Tibial nerve (tissue), 4 donors: ENCODE data around the gene UVSSA. TPM values are rescaled to one million over a fixed set of nuclear protein-coding genes. Genes with fewer than 3 reads are reported as not detected.

ENCODE experiments used
- DNase-seq, 2 donors: peaks; one replicate each; pipeline ENCODE4 v3.0.0-alpha.2; 2019; ENCODE audit warnings: low spot score in 2 of 2
- H3K27ac ChIP-seq, 4 donors: fragments of 200-600 bp; sonication (generic) in 3 of 4; one replicate each; pipeline ENCODE4 v1.5.1; 2017 to 2019; ENCODE audit warnings: mild to moderate bottlenecking in 1 of 4
- H3K27me3 ChIP-seq, 2 donors: fragments of 200-600 bp; sonication (generic) in 1 of 2; one replicate each; pipeline versions ENCODE4 v1.5.1 to v1.6.0; 2017 to 2019
- H3K36me3 ChIP-seq, 3 donors: fragments of 200-600 bp; sonication (generic); one replicate each; pipeline ENCODE4 v1.5.1; 2018 to 2019
- H3K4me1 ChIP-seq, 4 donors: fragments of 200-600 bp; sonication (generic) in 3 of 4; one replicate each; pipeline ENCODE4 v1.5.1; 2017 to 2019
- H3K4me3 ChIP-seq, 4 donors: fragments of 200-600 bp; sonication (generic) in 3 of 4; one replicate each; pipeline ENCODE4 v1.5.1; 2017 to 2019; ENCODE audit warnings: mild to moderate bottlenecking in 1 of 4, moderate library complexity in 1 of 4
- H3K9me3 ChIP-seq, 4 donors: fragments of 200-600 bp; sonication (generic) in 3 of 4; one replicate each; pipeline ENCODE4 v1.5.1; 2017 to 2019
- EP300 ChIP-seq, 2 donors: sonication (generic); formaldehyde crosslinking; IDR thresholded peaks; one replicate each; pipeline ENCODE4 v1.6.1; 2017; ENCODE audit warnings: antibody characterized with exemption in 2 of 2, mild to moderate bottlenecking in 1 of 2
- POLR2A ChIP-seq, 2 donors: fragments of 450-650 bp; IDR thresholded peaks; one replicate each; pipeline ENCODE4 v1.6.1; 2017; ENCODE audit warnings: antibody characterized with exemption in 2 of 2, mild to moderate bottlenecking in 2 of 2, moderate library complexity in 2 of 2
- WGBS, 2 donors: methylation state at CpG; one replicate each; pipeline ENCODE4 v1.1.5; 2018; 5-methylcytosine and 5-hydroxymethylcytosine counted together
- total RNA-seq, 4 donors: library from RNA; depleted of rRNA; stranded (reverse); fragments of >200 nt; gene quantifications; one replicate each; pipeline ENCODE4 v1.1.0, GENCODE V29; 2016
- TF ChIP-seq, protein P1 (sequence below), 5 experiments: fragments of 200-600 bp in 3 of 5; fragments of 450-650 bp in 2 of 5; sonication (generic) in 3 of 5; IDR thresholded peaks; one replicate each; pipeline ENCODE4 v1.5.1; 2016 to 2019; ENCODE audit warnings: antibody characterized with exemption in 5 of 5, mild to moderate bottlenecking in 3 of 5, moderate library complexity in 2 of 5

Gene UVSSA
- total RNA-seq, 4 donors from 2014 or later: 29.8 to 72.0 (median 30.4) TPM

DNA sequence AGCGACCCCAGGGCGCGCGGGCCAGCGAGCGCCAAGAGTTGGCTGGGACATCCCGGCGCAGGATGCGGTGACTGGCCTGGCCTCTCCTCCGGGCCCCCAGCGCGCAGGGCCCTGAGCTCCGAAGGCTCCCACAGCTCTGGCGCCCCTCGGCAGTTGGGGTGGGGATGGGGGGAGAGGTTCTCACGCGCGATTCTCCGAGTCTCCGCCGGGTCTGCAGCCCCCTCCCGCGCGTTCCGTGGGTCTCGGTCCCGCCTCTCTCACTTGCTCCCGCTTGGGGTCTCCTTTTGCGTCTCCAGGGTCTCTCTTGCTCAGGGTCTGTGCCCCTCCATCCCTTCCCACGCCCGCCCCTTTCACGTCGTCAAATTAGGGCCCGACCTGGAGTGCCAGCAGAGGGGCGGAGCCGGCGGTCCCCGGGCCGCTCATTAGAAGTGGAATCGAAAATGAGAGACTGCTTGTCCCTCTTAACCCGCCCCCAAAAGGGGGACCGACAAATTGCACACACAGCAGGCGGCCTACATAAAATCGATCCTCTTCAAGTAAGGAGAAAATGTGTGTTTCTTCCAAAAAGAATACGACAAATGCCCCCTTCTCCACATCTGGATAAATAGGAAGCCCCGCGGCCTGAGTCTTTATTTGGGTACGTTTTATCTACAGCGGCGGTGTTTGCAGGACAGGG lies 60.1 kb downstream of the UVSSA start:
- Histone ChIP-seq H3K27ac (no peak overlapping the region), H3K9me3 (no peaks in the 10 kb centered on the region), H3K4me3 (no peak overlapping the region), H3K36me3 (no peaks in the 10 kb centered on the region), H3K4me1 (peaks cover 0 to 60% (median 9%) of the 10 kb centered on the region in 4 donors), H3K27me3 (peaks cover 2 to 92% of the 10 kb centered on the region in 2 donors)
- no peak for DNase-seq
- WGBS, 2 donors: 3 to 6% methylated on average over 38 to 42 of the region's 50 CpGs
- TF ChIP-seq POLR2A (IDR thresholded peaks at IDR 0.05) (no peak), EP300 (IDR thresholded peaks at IDR 0.05) (no peak)
- TF ChIP-seq, protein P1, sequence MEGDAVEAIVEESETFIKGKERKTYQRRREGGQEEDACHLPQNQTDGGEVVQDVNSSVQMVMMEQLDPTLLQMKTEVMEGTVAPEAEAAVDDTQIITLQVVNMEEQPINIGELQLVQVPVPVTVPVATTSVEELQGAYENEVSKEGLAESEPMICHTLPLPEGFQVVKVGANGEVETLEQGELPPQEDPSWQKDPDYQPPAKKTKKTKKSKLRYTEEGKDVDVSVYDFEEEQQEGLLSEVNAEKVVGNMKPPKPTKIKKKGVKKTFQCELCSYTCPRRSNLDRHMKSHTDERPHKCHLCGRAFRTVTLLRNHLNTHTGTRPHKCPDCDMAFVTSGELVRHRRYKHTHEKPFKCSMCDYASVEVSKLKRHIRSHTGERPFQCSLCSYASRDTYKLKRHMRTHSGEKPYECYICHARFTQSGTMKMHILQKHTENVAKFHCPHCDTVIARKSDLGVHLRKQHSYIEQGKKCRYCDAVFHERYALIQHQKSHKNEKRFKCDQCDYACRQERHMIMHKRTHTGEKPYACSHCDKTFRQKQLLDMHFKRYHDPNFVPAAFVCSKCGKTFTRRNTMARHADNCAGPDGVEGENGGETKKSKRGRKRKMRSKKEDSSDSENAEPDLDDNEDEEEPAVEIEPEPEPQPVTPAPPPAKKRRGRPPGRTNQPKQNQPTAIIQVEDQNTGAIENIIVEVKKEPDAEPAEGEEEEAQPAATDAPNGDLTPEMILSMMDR (IDR thresholded peaks at IDR 0.05): no peak

DNA sequence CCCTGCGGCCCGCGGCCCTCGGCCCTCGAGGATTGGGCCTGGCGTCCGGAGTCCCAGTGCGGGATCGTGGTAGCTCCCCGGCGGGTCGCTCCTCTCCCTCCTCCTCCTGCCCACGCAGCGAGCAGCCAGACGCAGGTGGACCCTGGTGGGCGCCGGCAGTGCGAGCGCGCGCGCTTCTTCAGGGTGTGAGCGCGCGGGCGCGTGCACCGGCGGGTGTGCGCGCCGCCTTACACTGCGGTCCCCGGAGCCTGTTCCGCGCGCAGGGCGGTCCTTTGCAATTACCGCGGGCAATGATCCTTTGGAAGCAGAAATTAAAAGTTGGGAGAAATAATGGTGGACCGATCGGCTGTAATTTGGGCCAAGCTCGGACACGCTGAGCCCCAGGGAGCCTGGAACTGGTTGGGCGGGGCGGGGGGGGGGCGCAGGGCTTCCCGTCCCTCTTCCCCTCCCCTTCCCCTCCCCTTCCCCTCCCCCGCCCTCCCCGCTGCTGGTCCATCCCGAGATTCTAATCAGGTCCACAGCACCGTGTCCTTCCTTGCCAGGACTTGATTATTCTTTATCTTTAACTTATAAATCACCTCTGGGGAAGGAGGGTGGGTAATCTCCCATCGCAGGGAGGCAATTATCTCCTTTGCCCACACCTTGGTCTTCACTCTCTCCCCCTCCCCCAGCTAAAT lies 60.8 kb downstream of the UVSSA start:
- Histone ChIP-seq H3K27ac (no peak overlapping the region), H3K4me1 (peaks cover 0 to 53% (median 9%) of the 10 kb centered on the region in 4 donors), H3K36me3 (no peaks in the 10 kb centered on the region), H3K4me3 (no peak overlapping the region), H3K27me3 (peaks cover 2 to 92% of the 10 kb centered on the region in 2 donors), H3K9me3 (no peaks in the 10 kb centered on the region)
- WGBS, 2 donors: 4 to 8% methylated on average over 47 of the region's 53 CpGs
- no peak for TF ChIP-seq EP300 (IDR thresholded peaks at IDR 0.05)
- TF ChIP-seq, protein P1 (IDR thresholded peaks at IDR 0.05): no peak
- no peak for TF ChIP-seq POLR2A (IDR thresholded peaks at IDR 0.05)
- no peak for DNase-seq

DNA sequence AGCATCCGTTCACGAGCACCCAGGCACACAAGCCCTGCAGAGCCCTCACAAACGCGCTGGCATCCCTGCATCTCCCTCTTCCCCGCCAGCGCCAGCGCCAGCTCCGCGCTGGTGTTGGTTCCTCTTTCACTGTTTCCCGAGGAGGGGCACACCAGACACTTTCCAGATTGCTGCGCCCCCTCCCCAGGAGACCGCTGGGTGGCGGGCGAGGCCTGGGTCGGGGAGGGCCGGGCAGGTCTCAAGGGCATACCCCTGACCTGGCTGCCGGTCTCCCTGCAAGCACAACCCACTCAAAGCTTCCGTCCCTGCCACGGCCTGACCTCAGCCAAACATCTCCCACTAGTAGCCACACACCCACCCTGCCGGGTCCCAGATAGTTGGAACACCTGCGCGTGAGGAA lies 61.4 kb downstream of the UVSSA start:
- TF ChIP-seq EP300 (IDR thresholded peaks at IDR 0.05) (no peak), POLR2A (IDR thresholded peaks at IDR 0.05) (no peak)
- TF ChIP-seq, protein P1 (IDR thresholded peaks at IDR 0.05): no peak
- Histone ChIP-seq H3K36me3 (no peaks in the 10 kb centered on the region), H3K9me3 (no peaks in the 10 kb centered on the region), H3K27ac (no peak overlapping the region), H3K4me3 (no peak overlapping the region), H3K4me1 (peaks cover 0 to 47% (median 9%) of the 10 kb centered on the region in 4 donors), H3K27me3 (peaks cover 2 to 95% of the 10 kb centered on the region in 2 donors)
- DNase-seq: no peak
- 11 to 12% methylated on average over 21 to 22 of the region's 22 CpGs for WGBS, 2 donors

DNA sequence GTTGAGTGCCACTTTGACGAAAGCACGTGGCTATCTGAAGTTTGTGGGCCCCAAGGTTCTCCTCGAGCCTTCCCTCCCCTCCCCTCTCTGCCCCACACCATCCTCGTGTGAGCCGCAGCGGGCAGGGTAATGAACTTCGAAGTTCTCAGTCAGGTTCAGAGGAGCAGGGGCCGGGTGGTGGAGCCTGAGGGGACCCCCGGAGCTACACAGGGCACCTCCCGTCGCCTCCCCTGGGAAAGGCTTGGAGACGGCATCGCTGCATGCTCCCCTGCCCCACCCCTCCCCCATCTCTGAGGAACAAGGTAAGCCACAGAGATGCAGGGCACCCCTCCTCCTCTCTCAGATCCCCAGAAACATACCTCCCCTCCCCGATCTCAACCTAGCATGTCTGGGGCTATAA lies 62.1 kb downstream of the UVSSA start:
- peaks cover 1 to 95% of the 10 kb centered on the region in 2 donors for H3K27me3 ChIP-seq

More for the DNA sequence above, 62.1 kb downstream of the UVSSA start:
- H3K4me1 ChIP-seq: peaks cover 0 to 45% (median 7%) of the 10 kb centered on the region in 4 donors
- no peak overlapping the region for H3K4me3 ChIP-seq
- no peak overlapping the region for H3K27ac ChIP-seq
- TF ChIP-seq EP300 (IDR thresholded peaks at IDR 0.05) (no peak), POLR2A (IDR thresholded peaks at IDR 0.05) (no peak)
- TF ChIP-seq, protein P1 (IDR thresholded peaks at IDR 0.05): no peak
- 23 to 34% methylated on average over 13 to 14 of the region's 14 CpGs for WGBS, 2 donors
- no peaks in the 10 kb centered on the region for H3K36me3 ChIP-seq
- H3K9me3 ChIP-seq: no peaks in the 10 kb centered on the region
- DNase-seq: no peak
